ENCODE measurements around the gene DOCK2. TPM values are rescaled to one million over a fixed set of nuclear protein-coding genes. Genes with fewer than 3 reads are reported as not detected.

DOCK2 gene
- total and polyA plus RNA-seq, 2 donors (not counting 3 experiments of a cell fraction or from before 2014, with no cell fraction given), result 0.62 to 4.8 TPM

- no peaks in the 10 kb centered on the region for H4K20me1 ChIP-seq (replicated peaks; ENCODE audit: control insufficient read depth, extremely low read depth, insufficient read depth, low read length)
- DNase-seq (ENCODE audit: low read depth, low spot score), result no peak
- POLR2A ChIA-PET, result no interaction called here
- H3K9me3 ChIP-seq (replicated peaks; ENCODE audit: control insufficient read depth, insufficient read depth, low read length), result no peaks in the 10 kb centered on the region
- BruUV-seq (replicated peaks), result no TSS peak
- no peaks in the 10 kb centered on the region for H3K9me1 ChIP-seq (replicated peaks; ENCODE audit: control insufficient read depth, extremely low read depth, insufficient read depth, low read length)
- FAIRE-seq, result no peak
- no peaks in the 10 kb centered on the region for H3K27me3 ChIP-seq (ENCODE audit: control insufficient read depth in 2 of 2, insufficient read depth in 2 of 2, low read length in 2 of 2)
- H3K4me3 ChIP-seq (replicated peaks in 1 of 3; ENCODE audit: insufficient read depth in 1 of 3, low read depth in 1 of 3, low read length in 3 of 3), result no peak overlapping the region
- no peak for TF ChIP-seq FOS (IDR thresholded peaks at IDR 0.05; ENCODE audit: borderline replicate concordance, insufficient read depth, low read length)
- no peak for TF ChIP-seq CTCF (IDR thresholded peaks at IDR 0.05; ENCODE audit: extremely low read depth in 1 of 2, insufficient read depth in 1 of 2, low read depth in 1 of 2, low read length in 2 of 2)
- TF ChIP-seq JUN (IDR thresholded peaks at IDR 0.05; ENCODE audit: borderline replicate concordance, insufficient read depth, insufficient read length, low read depth), result no peak
- no peak for TF ChIP-seq GATA2 (IDR thresholded peaks at IDR 0.05; ENCODE audit: insufficient read depth, insufficient read length, low read depth, low read length)
- no peak for TF ChIP-seq MAX (IDR thresholded peaks at IDR 0.05; ENCODE audit: insufficient read depth, insufficient read length)
- TF ChIP-seq EZH2 (IDR thresholded peaks at IDR 0.05; ENCODE audit: borderline replicate concordance, low read depth, low read length, severe bottlenecking), result no peak
- no peak for TF ChIP-seq POLR2AphosphoS5 (IDR thresholded peaks at IDR 0.05; ENCODE audit: insufficient read depth, low read depth, low read length)
- no peak for TF ChIP-seq POLR2A (IDR thresholded peaks at IDR 0.05; ENCODE audit: low read depth, low read length)
- TF ChIP-seq MYC (IDR thresholded peaks at IDR 0.05; ENCODE audit: low read depth, low read length), result no peak
- H3K4me2 ChIP-seq (ENCODE audit: insufficient read depth, low read length), result no peak overlapping the region
- CTCF ChIA-PET, result interaction anchor here (1.5 kb wide), 1 partner anchor 39 kb away, joined by 5 read pairs; the partner anchor contains the start of gene INSYN2B
- intact Hi-C loops (cut with micrococcal nuclease) (no loop called here), dilution Hi-C loops (cut with MboI; ENCODE audit: extremely low pct_ligation_motif_present, low sequenced_read_pairs) (no loop called here)
- no peaks in the 10 kb centered on the region for H3K36me3 ChIP-seq (ENCODE audit: control insufficient read depth in 2 of 2, extremely low read depth in 1 of 2, insufficient read depth in 2 of 2, low read length in 2 of 2)
- peaks cover 11% of the 10 kb centered on the region for H3K4me1 ChIP-seq (ENCODE audit: control insufficient read depth, extremely low read depth, insufficient read depth, low read length)
- H3K27ac ChIP-seq (ENCODE audit: insufficient read depth, low read depth, low read length), result no peak overlapping the region
- peaks cover 25% of the 10 kb centered on the region for H3K79me2 ChIP-seq (ENCODE audit: control insufficient read depth, insufficient read depth, low read length)
- H2AFZ ChIP-seq (ENCODE audit: low read depth, low read length), result no peak overlapping the region
- no peak overlapping the region for H3K9ac ChIP-seq (replicated peaks; ENCODE audit: extremely low read depth, insufficient read depth, low read length)
These were observed 304.5 kb downstream of the DOCK2 start for GRCh38 chr5:169941542-169941941.
